GM19455 (cell line): ENCODE results near the gene NEMP1.

Experiments used
- ATAC-seq: cut with Tn5 transposase; IDR thresholded peaks from one replicate; pipeline ENCODE4 v1.9.1; 2021; ENCODE audit not compliant: unreplicated experiment

Gene NEMP1

DNA sequence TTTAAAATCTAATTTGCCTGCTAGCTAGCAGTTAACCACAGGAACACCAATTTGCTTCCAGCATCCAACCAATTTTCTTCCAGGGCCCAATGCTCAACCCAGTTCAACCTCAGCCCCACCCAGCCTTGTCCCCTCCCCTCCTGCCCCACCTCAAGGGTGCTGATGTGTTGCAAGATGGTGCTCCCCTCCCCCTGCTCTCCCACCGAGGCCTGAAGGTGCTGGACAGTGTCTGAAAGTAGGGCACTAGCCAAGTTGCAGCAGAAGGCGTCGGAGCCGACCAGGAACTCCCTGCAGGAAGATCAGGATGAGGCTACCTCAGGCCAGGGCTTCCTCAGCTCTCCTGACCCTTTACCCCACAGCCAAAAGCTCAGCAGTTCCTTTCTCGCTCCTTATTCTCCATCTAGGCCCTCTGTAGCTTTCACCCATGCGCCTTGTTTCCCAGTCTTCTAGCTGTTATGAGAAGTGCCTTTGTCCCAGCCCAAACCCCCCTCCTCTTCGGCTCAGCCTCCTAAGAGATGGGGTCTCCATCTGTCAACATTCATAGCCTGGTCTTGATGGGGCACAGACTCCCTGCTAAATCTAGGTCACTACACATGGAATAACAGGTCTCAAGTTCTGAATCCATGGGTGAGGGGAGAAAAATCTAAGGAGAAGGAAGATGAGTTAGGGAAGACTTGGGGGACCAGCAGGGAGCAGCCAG lies 29.0 kb upstream of the NEMP1 start:
- no peak for ATAC-seq

DNA sequence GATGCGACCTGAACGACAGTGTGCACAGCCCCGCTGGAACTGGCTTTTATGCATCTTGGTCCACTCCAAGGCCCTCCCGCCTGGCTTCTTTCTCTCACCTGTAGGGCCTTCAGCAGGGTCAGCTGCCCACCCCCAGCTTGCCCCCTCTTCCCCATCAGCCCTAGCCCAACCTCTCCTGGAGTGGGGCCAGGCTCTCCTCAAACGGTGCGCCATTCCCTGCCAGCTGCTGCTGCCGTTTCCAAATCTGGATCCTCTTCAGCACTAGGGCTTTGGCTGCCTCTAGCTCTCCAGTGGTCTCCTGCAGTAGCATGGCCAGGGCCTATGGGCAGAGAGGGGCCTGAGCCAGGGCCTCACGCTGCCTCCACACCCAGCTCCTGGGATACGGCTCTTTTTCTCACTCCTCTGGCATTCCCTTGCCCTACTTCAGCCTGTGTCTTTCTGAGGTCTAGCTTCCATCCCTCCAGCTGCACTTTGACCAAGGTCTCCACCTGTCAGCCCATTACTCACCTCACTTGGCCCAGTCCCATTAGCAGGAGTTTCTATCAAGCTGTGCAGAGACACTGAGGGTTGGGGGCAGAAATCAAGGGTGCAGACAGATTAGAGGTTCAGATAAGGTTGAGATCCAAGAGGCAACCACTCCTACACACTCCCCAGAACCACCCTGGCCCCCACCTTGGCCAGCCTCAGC lies 27.6 kb upstream of the NEMP1 start:
- ATAC-seq: no peak

GRCh38 chr12:57105011-57105753 lies 26.6 kb upstream of the NEMP1 start:
- ATAC-seq: no peak

- ATAC-seq: no peak
These were observed 25.8 kb upstream of the NEMP1 start for GRCh38 chr12:57104292-57104910.

- ATAC-seq: no peak
These were observed 25.3 kb upstream of the NEMP1 start for GRCh38 chr12:57103856-57104255.

DNA sequence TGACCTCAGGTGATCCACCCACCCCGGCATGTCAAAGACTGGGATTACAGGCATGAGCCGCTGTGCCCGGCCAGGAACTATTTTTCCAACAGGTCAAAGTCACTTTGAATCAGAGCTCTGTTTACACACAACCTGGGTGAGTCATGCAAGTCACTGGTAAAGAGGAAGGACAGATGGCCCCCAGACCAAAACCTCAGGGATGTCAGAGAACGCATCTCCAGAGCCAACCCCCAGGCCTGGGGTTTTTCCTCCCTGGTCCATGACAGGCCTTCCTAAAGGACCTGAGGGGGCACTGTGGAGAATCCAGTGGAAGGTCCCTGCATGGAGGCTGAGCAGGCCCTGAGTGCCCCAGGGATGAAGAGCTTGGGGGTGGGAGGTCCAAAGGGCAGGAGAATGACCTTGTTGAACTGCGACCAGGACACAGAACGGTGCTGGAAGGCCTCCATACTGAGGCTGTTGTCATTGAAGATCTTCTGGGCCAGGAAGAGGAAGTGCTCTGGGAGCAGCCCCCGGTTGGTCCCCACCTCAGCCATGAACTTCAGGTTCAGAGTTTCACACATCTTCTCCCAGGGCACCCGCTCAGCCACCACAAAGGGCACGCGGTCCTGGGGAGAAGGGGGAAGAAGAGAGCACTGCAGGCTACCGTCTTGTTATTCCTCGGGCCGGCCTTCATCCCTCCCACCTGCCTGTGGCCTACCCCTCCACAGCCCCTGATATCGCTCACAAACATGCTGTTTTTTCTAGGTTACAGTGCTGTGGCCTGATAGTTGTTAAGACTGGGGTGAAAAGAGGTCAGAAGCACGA lies 23.5 kb upstream of the NEMP1 start:
- ATAC-seq: no peak

DNA sequence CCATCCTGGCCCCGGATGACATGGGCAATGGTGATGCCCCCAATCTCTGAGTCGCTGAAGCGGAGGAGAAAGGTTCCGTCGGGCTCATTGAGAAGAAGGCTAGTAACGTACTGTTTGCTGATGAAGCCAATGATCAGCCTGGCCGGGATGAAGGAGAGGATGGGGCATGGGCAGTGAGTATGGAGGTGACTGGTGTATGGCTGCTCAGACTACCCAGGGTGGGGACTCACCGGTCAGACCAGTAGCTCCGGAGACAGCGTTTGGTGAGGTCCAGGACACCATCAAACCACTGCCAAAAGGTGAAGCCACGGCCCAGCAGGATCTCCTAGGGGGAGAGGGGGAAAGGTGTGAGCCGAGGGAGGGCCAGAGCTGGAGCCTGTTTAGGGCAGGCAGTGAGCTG lies 21.2 kb upstream of the NEMP1 start:
- no peak for ATAC-seq

DNA sequence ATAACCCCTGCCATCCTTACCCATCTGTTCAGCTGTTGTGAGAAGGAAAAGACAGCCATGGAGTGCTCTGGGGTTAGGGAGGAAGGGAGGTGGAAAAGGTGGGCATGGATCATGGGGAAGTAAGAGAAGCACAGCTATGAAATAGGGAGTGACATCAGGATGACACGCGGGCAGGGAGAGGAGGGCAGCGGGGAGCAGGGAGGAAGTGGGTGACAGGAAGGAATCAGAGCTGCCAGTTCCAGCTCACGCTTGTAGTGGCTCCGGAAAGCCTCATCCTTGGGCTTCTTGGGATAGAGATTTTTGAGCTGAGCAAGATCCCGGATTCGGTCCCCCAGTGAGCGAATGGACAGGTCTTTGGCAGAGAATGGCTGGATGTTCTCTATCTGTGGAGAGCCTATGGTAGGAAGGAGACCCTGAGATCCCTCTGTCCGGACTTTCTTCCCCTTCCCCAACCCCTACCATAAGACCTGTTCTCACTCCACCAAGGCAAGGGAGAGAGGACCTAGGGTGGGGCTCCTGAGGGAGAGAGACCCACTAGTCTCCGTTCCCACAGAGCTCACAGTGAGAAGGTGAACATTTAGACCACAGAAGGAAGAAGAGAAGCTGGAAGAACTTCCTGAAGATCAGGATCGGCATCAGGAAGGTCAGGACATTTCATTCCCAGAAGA lies 20.6 kb upstream of the NEMP1 start:
- ATAC-seq: no peak

DNA sequence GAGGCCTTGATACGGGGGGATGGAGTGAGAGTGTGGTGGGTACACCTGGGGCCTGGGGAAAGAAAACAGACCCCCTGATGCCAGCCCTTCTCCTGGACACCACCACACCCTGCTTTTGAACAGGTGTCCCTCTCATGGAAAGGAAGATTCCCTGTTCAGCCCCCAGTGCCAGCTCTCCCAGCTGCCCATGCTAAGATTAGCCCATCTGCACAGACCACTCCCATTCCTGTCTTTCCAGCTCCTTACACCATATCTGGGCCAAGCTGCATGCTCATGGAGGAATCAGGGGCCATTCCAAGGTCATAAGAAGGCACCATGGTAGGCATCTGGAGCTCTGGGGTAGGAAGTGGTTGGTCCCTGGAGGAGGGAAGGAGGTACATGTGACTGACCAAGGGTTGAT lies 20.0 kb upstream of the NEMP1 start:
- no peak for ATAC-seq

DNA sequence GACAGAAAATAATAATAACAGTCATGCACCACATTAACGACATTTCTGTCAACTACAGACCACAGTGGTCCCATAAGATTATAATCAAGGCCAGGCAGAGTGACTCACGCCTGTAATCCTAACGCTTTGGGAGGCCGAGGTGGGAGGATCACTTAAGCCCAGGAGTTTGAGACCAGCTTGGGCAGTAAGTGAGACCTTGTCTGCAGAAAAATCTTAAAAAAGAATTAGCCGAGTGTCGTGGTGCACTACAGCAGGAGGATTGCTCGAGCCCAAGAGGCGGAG lies 18.9 kb upstream of the NEMP1 start:
- ATAC-seq: no peak

- ATAC-seq: no peak
These were observed 18.4 kb upstream of the NEMP1 start for GRCh38 chr12:57096748-57097553.

- no peak for ATAC-seq
These were observed 17.5 kb upstream of the NEMP1 start for GRCh38 chr12:57096099-57096572.

DNA sequence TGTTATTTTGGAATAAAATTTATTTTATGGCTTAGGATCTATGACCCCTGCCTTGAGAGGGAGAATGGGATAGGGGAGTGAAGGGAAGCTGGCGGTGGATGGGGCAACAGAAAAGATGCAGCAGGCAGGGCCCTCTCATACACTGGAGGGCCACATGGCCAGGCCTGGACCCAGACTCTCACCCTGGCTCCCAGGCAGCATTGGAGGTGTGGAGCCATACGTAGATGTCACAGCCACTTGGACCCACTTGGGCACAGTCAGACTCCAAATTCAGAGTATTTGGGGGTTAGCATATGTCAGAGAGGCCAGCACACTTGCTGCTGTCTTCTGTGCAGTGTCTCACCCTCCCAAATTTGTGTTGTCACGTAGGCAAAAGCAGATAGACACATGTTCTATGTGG lies 16.8 kb upstream of the NEMP1 start:
- no peak for ATAC-seq

DNA sequence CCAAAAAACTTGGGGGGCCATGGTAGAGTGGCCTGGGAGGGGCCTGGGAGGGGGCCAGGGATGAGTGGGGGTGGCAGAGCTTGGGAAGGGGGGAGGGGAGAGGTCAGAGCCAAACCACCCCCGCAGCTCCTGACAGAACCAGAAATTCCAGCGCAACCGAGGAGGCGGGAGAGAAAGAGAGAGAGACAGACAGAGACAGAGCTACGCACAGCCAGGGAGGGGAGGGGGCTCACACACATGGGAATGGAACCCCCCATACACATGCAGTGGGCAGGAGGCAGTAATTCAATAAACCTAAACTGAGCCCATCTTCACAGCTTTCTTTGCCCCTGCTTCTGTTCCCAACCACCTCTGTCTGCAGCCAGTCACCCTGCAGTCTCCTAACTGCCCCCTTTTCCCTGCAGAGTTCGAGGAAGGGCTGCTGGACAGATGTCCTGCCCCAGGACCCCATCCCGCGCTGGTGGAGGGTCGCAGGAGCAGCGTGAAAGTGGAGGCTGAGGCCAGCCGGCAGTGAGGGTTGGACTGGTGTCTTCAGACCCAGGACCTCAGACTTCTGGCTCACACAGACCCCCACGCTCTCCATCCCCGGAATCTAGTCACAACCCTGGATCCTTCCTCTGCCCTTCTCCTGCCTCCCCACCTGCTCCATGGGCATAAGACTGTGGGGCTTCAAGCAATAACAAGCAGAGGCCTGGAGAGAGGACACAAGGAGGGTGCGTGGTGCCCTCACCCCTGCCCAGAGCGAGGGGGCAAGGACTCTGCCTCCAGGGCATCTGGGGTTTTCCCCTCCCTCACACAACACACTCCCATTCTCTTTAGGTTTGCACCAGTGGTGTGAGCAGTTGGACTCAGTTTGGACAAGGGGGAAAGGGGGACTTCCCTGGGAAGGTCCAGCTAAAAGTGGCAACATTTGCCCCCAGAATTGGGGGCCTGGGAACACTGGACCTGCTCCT lies 15.9 kb upstream of the NEMP1 start:
- ATAC-seq: no peak

GRCh38 chr12:57093415-57094207 lies 15.0 kb upstream of the NEMP1 start:
- ATAC-seq: no peak

- ATAC-seq: no peak
These were observed 14.4 kb upstream of the NEMP1 start for GRCh38 chr12:57092876-57093414.

DNA sequence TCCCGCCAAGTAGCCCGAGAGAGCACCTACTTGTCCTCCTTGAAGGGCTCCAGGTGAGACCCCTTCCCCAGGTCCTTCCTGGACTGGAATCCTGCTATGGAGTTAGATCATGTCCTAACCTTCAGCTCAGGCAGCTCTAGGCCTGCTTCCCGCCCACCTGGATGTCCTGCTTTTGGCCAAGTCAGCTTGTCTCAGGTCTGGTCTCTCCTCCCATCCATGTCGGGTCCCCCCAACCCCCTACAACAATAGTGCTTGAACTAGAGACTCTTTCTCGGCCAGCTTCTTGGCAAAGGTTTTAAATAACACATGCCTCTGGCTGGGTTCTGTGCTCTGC lies 13.9 kb upstream of the NEMP1 start:
- no peak for ATAC-seq
